GM23338 (cell line): ENCODE measurements around the gene CYP4F3. TPM values are rescaled to one million over a fixed set of nuclear protein-coding genes. Genes with fewer than 3 reads are reported as not detected.

Source experiments
- ATAC-seq: fragments of 200-7000 bp; cut with Tn5 transposase; 3 replicates; pipeline ENCODE4 v1.9.1; 2020
- DNase-seq: peaks from one replicate; pipeline ENCODE4 v3.0.0-alpha.2; 2015; ENCODE audit warnings: low spot score
- H2AFZ ChIP-seq: fragments of 200-600 bp; sonication (generic); 2 replicates; pipeline ENCODE4 v1.8.0; 2016; ENCODE audit warnings: antibody characterized with exemption, mild to moderate bottlenecking, moderate library complexity
- H3F3A ChIP-seq: fragments of 200-600 bp; sonication (generic); replicated peaks from 2 replicates; pipeline ENCODE4 v1.8.0; 2017; ENCODE audit warnings: antibody characterized with exemption, mixed run types, low read depth
- H3K27ac ChIP-seq: fragments of 200-600 bp; sonication (generic); 2 replicates; pipeline ENCODE4 v1.6.1; 2016; ENCODE audit warnings: low read depth
- H3K27me3 ChIP-seq: fragments of 200-600 bp; sonication (generic); 2 replicates; pipeline ENCODE4 v1.8.0; 2016; ENCODE audit warnings: mild to moderate bottlenecking, mixed run types, moderate library complexity; ENCODE audit not compliant: insufficient read depth
- H3K36me3 ChIP-seq: fragments of 200-600 bp; sonication (generic); 2 replicates; pipeline ENCODE4 v1.8.0; 2016; ENCODE audit warnings: mild to moderate bottlenecking; ENCODE audit not compliant: insufficient read depth
- H3K4me1 ChIP-seq: fragments of 200-600 bp; sonication (generic); 2 replicates; pipeline ENCODE4 v1.8.0; 2016; ENCODE audit warnings: mild to moderate bottlenecking, moderate library complexity; ENCODE audit not compliant: insufficient read depth
- H3K4me2 ChIP-seq: fragments of 200-600 bp; sonication (generic); 2 replicates; pipeline ENCODE4 v1.7.1; 2017; ENCODE audit warnings: mixed run types
- H3K4me3 ChIP-seq: fragments of 200-600 bp; sonication (generic); 2 replicates; pipeline ENCODE4 v1.6.1; 2016; ENCODE audit warnings: mixed run types
- H3K79me2 ChIP-seq: fragments of 200-600 bp; sonication (generic); replicated peaks from 2 replicates; pipeline ENCODE4 v1.8.0; 2017; ENCODE audit warnings: mild to moderate bottlenecking; ENCODE audit not compliant: insufficient read depth
- H3K9me2 ChIP-seq: fragments of 200-600 bp; sonication (generic); 2 replicates; pipeline ENCODE4 v1.8.0; 2017; ENCODE audit not compliant: insufficient read depth
- H4K20me1 ChIP-seq: fragments of 200-600 bp; sonication (generic); replicated peaks from 2 replicates; pipeline ENCODE4 v1.8.0; 2017; ENCODE audit warnings: mild to moderate bottlenecking; ENCODE audit not compliant: insufficient read depth
- H3K27ac Mint-ChIP-seq: 2 replicates; pipeline ENCODE4 v1.8.0; 2020; ENCODE audit warnings: inconsistent platforms, mild to moderate bottlenecking, moderate library complexity, mixed read lengths
- H3K27me3 Mint-ChIP-seq: 3 replicates; pipeline ENCODE4 v1.8.0; 2022; ENCODE audit warnings: low read depth, mild to moderate bottlenecking, moderate library complexity, mixed read lengths, inconsistent platforms; ENCODE audit not compliant: insufficient read depth, poor library complexity
- H3K36me3 Mint-ChIP-seq: 3 replicates; pipeline ENCODE4 v1.8.0; 2021; ENCODE audit warnings: low read depth, mild to moderate bottlenecking, inconsistent platforms, moderate library complexity, mixed read lengths
- H3K4me1 Mint-ChIP-seq: 3 replicates; pipeline ENCODE4 v1.8.0; 2020; ENCODE audit warnings: mild to moderate bottlenecking, inconsistent platforms, mixed read lengths
- H3K4me3 Mint-ChIP-seq: 3 replicates; pipeline ENCODE4 v1.8.0; 2021; ENCODE audit warnings: moderate library complexity, mild to moderate bottlenecking, inconsistent platforms, mixed read lengths
- H3K9me3 Mint-ChIP-seq: 3 replicates; pipeline ENCODE4 v1.8.0; 2020; ENCODE audit warnings: moderate library complexity, mild to moderate bottlenecking, inconsistent platforms, mixed read lengths
- CREB1 ChIP-seq: fragments of 250-450 bp; sonication (Bioruptor Pico); IDR thresholded peaks from 2 replicates; pipeline ENCODE4 v1.5.0; 2020; ENCODE audit warnings: low read depth, mild to moderate bottlenecking, moderate library complexity
- CTCF ChIP-seq, 2 experiments: fragments of 200-600 bp in 1 of 2; sonication (generic) in 1 of 2; conservative IDR thresholded peaks; 2 replicates each; pipeline versions ENCODE4 v1.5.1 to v1.6.1; 2016 to 2017; ENCODE audit warnings: antibody characterized with exemption in 2 of 2, low read depth in 2 of 2, mild to moderate bottlenecking in 2 of 2, moderate library complexity in 1 of 2
- ETS1 ChIP-seq: IDR thresholded peaks from 2 replicates; pipeline ENCODE4 v1.6.1; 2016; ENCODE audit warnings: antibody characterized with exemption
- EZH2 ChIP-seq: fragments of 200-600 bp; sonication (generic); IDR thresholded peaks from one replicate; pipeline ENCODE4 v1.8.0; 2017; ENCODE audit warnings: antibody characterized with exemption, mild to moderate bottlenecking, low read depth; ENCODE audit not compliant: unreplicated experiment
- EZH2phosphoT487 ChIP-seq: fragments of 200-600 bp; sonication (generic); IDR thresholded peaks from one replicate; pipeline ENCODE4 v1.8.1; 2018; ENCODE audit warnings: antibody characterized with exemption; ENCODE audit not compliant: unreplicated experiment
- NANOG ChIP-seq: IDR thresholded peaks from 2 replicates; pipeline ENCODE4 v1.6.1; 2016; ENCODE audit warnings: antibody characterized with exemption, borderline replicate concordance
- POLR2AphosphoS5 ChIP-seq: IDR thresholded peaks from 2 replicates; pipeline ENCODE4 v1.6.1; 2016; ENCODE audit warnings: antibody characterized with exemption, low read depth
- REST ChIP-seq: IDR thresholded peaks from one replicate; pipeline ENCODE4 v1.6.1; 2018; ENCODE audit warnings: antibody characterized with exemption; ENCODE audit not compliant: unreplicated experiment
- STAT1 ChIP-seq: IDR thresholded peaks from one replicate; pipeline ENCODE4 v1.6.1; 2016; ENCODE audit warnings: antibody characterized with exemption; ENCODE audit not compliant: unreplicated experiment
- ZNF114 ChIP-seq: fragments of 250-450 bp; sonication (Bioruptor Pico); IDR thresholded peaks from 2 replicates; pipeline ENCODE4 v1.5.0; 2020; ENCODE audit warnings: mild to moderate bottlenecking, moderate library complexity
- ZNF462 ChIP-seq: fragments of 250-450 bp; sonication (Bioruptor Pico); IDR thresholded peaks from 2 replicates; pipeline ENCODE4 v1.5.0; 2020; ENCODE audit warnings: mild to moderate bottlenecking, moderate library complexity
- polyA plus RNA-seq: library from polyadenylated mRNA; unstranded; fragments of >200 nt; fragmentation: Nextera tagmentation; extraction: Ambion mirVana; gene quantifications from 2 replicates; pipeline ENCODE4 v1.2.1, GENCODE V29; 2016
- total RNA-seq: library from RNA; depleted of rRNA; stranded (reverse); fragments of >200 nt; shearing (Covaris generic); gene quantifications from 2 replicates; pipeline ENCODE4 v1.2.3, GENCODE V29; 2014

The CYP4F3 gene
- total and polyA plus RNA-seq, 2 experiments from 2014 or later = not detected

GRCh38 chr19:15618321-15618720 lies 22.4 kb upstream of the CYP4F3 start (continued):
- TF ChIP-seq EZH2 (no peak), CTCF (conservative IDR thresholded peaks at IDR 0.05; ENCODE audit: low read depth in 2 of 2) (no peak)

GRCh38 chr19:15621801-15622200 lies 18.9 kb upstream of the CYP4F3 start:
- no peak overlapping the region for H3K27ac ChIP-seq
- H3K4me1 ChIP-seq = no peaks in the 10 kb centered on the region
- Mint-ChIP-seq H3K36me3 (peaks cover 30% of the 10 kb centered on the region), H3K9me3 (peaks cover 93% of the 10 kb centered on the region), H3K27ac (no peak overlapping the region), H3K4me3 (no peak overlapping the region), H3K4me1 (no peaks in the 10 kb centered on the region), H3K27me3 (peaks cover 11% of the 10 kb centered on the region)
- no peak for ATAC-seq
- no peaks in the 10 kb centered on the region for H3K79me2 ChIP-seq
- no peak overlapping the region for H2AFZ ChIP-seq
- no peak overlapping the region for H3K4me3 ChIP-seq
- H4K20me1 ChIP-seq = no peaks in the 10 kb centered on the region
- no peaks in the 10 kb centered on the region for H3K9me2 ChIP-seq
- DNase-seq = no peak
- H3K4me2 ChIP-seq = no peak overlapping the region
- H3F3A ChIP-seq = no peaks in the 10 kb centered on the region
- no peaks in the 10 kb centered on the region for H3K27me3 ChIP-seq
- no peaks in the 10 kb centered on the region for H3K36me3 ChIP-seq
- no peak for TF ChIP-seq NANOG
- TF ChIP-seq ZNF462 (CRISPR knock-in tag) = no peak
- TF ChIP-seq CREB1 (CRISPR knock-in tag) = no peak
- TF ChIP-seq ETS1 = no peak
- no peak for TF ChIP-seq CTCF (conservative IDR thresholded peaks at IDR 0.05; ENCODE audit: low read depth in 2 of 2)
- TF ChIP-seq ZNF114 (CRISPR knock-in tag) = no peak
- TF ChIP-seq EZH2phosphoT487 = no peak
- TF ChIP-seq REST = no peak
- no peak for TF ChIP-seq POLR2AphosphoS5
- TF ChIP-seq STAT1 = no peak
